Osteocyte (in vitro differentiated cells): Measurements from ENCODE around the gene DNMBP. TPM values are rescaled to one million over a fixed set of nuclear protein-coding genes. Genes with fewer than 3 reads are reported as not detected.

Experiments
- DNase-seq: peaks from one replicate; pipeline ENCODE4 v3.0.0; 2021; ENCODE audit warnings: mixed read lengths; ENCODE audit not compliant: unreplicated experiment; ENCODE audit errors: extremely low spot score
- H3K27ac Mint-ChIP-seq: one replicate; pipeline ENCODE4 v1.8.0; 2021; ENCODE audit warnings: mild to moderate bottlenecking, mixed read lengths; ENCODE audit not compliant: unreplicated experiment
- H3K27me3 Mint-ChIP-seq: one replicate; pipeline ENCODE4 v1.8.0; 2021; ENCODE audit warnings: mixed read lengths; ENCODE audit not compliant: unreplicated experiment
- H3K36me3 Mint-ChIP-seq: one replicate; pipeline ENCODE4 v1.8.0; 2021; ENCODE audit warnings: mixed read lengths; ENCODE audit not compliant: unreplicated experiment
- H3K4me1 Mint-ChIP-seq: one replicate; pipeline ENCODE4 v1.8.0; 2021; ENCODE audit warnings: mixed read lengths; ENCODE audit not compliant: unreplicated experiment
- H3K4me3 Mint-ChIP-seq: one replicate; pipeline ENCODE4 v1.8.0; 2021; ENCODE audit warnings: mild to moderate bottlenecking, moderate library complexity, mixed read lengths; ENCODE audit not compliant: unreplicated experiment
- H3K9me3 Mint-ChIP-seq: one replicate; pipeline ENCODE4 v1.8.0; 2021; ENCODE audit warnings: mixed read lengths; ENCODE audit not compliant: unreplicated experiment
- CTCF ChIP-seq: fragments of 200-600 bp; sonication (generic); IDR thresholded peaks from 2 replicates; pipeline ENCODE4 v1.5.0; 2021; ENCODE audit warnings: antibody characterized with exemption, mild to moderate bottlenecking, moderate library complexity
- total RNA-seq: library from RNA; stranded (reverse); gene quantifications from 2 replicates; pipeline ENCODE4 v1.2.1, GENCODE V29; 2021

The DNMBP gene
- total RNA-seq, 1 donor from 2014 or later, result 16.2 TPM

- no peak for DNase-seq
- Mint-ChIP-seq H3K9me3 (no peaks in the 10 kb centered on the region), H3K4me3 (no peak overlapping the region), H3K36me3 (peaks cover 68% of the 10 kb centered on the region), H3K27ac (no peak overlapping the region), H3K4me1 (no peaks in the 10 kb centered on the region), H3K27me3 (no peaks in the 10 kb centered on the region)
- no peak for TF ChIP-seq CTCF
Observed at GRCh38 chr10:99881371-99881770, 128.4 kb downstream of the DNMBP start.

- no peaks in the 10 kb centered on the region for H3K9me3 Mint-ChIP-seq
- no peak for TF ChIP-seq CTCF
- no peak for DNase-seq
- H3K36me3 Mint-ChIP-seq, result peaks cover 75% of the 10 kb centered on the region
- H3K4me1 Mint-ChIP-seq, result no peaks in the 10 kb centered on the region
- no peak overlapping the region for H3K27ac Mint-ChIP-seq
- H3K27me3 Mint-ChIP-seq, result no peaks in the 10 kb centered on the region
- H3K4me3 Mint-ChIP-seq, result no peak overlapping the region
Observed at GRCh38 chr10:99880080-99880835, 129.5 kb downstream of the DNMBP start.

- Mint-ChIP-seq H3K36me3 (peaks cover 49% of the 10 kb centered on the region), H3K27ac (no peak overlapping the region), H3K4me1 (no peaks in the 10 kb centered on the region), H3K27me3 (no peaks in the 10 kb centered on the region), H3K4me3 (no peak overlapping the region), H3K9me3 (no peaks in the 10 kb centered on the region)
- no peak for DNase-seq
- no peak for TF ChIP-seq CTCF
Observed at GRCh38 chr10:99875473-99875872, 134.3 kb downstream of the DNMBP start.

- peaks cover 40% of the 10 kb centered on the region for H3K36me3 Mint-ChIP-seq
- no peak overlapping the region for H3K4me3 Mint-ChIP-seq
- no peak for DNase-seq
- H3K9me3 Mint-ChIP-seq, result no peaks in the 10 kb centered on the region
- H3K4me1 Mint-ChIP-seq, result no peaks in the 10 kb centered on the region
- H3K27me3 Mint-ChIP-seq, result no peaks in the 10 kb centered on the region
- TF ChIP-seq CTCF, result no peak
- H3K27ac Mint-ChIP-seq, result no peak overlapping the region
Observed at GRCh38 chr10:99874341-99875085, 135.2 kb downstream of the DNMBP start.

- H3K4me1 Mint-ChIP-seq, result no peaks in the 10 kb centered on the region
- TF ChIP-seq CTCF, result no peak
- H3K36me3 Mint-ChIP-seq, result peaks cover 35% of the 10 kb centered on the region
- no peak overlapping the region for H3K27ac Mint-ChIP-seq
- H3K4me3 Mint-ChIP-seq, result no peak overlapping the region
- no peaks in the 10 kb centered on the region for H3K27me3 Mint-ChIP-seq
- no peaks in the 10 kb centered on the region for H3K9me3 Mint-ChIP-seq
- no peak for DNase-seq
Observed at GRCh38 chr10:99873846-99874245, 135.9 kb downstream of the DNMBP start.
